Activated CD4-positive, alpha-beta T cell treated with anti-CD3 and anti-CD28 coated beads, Interleukin-2, Interleukin-4, amounts not matched to agents 100 ng/mL and 50 ng/mL, durations not matched to agents 16 hours and 8 hours (primary cell): ENCODE measurements around the gene CHFR.
"Not testable (repeated sequence)": the region's sequence is repeated elsewhere in the genome, so short reads cannot be mapped to it uniquely, and the experiment has no call there.

Experiments used
- DNase-seq: peaks from one replicate; pipeline ENCODE4 v3.0.0-alpha.2; 2020; ENCODE audit warnings: low spot score

The CHFR gene

DNA sequence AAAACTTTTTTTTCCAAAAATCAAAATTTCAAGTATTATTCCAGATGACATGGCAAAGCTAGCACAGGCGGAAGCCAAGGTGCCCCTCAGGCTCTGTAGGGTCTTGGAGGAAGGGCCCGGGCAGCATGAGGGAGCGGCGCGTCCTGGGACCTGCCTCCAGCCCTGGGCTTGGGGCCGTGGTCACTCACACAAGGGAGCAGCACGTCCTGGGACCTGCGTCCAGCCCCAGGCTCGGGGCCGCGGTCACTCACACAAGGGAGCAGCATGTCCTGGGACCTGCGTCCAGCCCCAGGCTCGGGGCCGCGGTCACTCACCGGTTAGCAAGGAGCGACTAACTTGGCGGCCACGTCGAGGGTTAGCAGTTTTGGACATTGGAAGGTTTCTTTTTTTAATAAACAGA is 46.9 kb downstream of the CHFR start:
- DNase-seq: no peak

DNA sequence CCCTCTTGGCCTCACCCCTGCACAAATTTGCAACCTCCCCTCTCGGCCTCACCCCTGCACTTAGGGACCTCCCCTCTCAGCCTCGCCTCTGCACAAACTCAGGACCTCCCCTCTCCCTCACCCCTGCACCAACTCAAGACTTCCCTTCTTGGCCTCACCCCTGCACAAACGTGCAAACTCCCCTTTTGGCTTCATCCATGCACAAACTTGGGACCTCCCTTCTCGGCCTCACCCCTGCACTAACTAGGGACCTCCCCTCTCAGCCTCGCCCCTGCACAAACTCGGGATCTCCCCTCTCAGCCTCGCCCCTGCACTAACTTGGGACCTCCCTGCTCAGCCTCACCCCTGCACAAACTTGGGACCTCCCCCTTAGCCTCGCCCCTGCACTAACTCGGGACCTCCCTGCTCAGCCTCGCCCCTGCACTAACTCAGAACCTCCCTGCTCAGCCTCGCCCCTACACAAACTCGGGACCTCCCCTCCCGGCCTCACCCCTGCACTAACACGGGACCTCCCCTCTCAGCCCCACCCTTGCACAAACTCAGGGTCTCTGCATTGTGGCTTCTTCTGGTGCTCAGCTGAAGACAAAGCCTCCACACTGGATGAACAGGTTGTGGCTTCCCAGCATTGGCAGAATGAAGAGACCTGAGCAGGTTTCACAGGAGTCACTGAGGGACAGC is 47.7 kb downstream of the CHFR start:
- no peak for DNase-seq

DNA sequence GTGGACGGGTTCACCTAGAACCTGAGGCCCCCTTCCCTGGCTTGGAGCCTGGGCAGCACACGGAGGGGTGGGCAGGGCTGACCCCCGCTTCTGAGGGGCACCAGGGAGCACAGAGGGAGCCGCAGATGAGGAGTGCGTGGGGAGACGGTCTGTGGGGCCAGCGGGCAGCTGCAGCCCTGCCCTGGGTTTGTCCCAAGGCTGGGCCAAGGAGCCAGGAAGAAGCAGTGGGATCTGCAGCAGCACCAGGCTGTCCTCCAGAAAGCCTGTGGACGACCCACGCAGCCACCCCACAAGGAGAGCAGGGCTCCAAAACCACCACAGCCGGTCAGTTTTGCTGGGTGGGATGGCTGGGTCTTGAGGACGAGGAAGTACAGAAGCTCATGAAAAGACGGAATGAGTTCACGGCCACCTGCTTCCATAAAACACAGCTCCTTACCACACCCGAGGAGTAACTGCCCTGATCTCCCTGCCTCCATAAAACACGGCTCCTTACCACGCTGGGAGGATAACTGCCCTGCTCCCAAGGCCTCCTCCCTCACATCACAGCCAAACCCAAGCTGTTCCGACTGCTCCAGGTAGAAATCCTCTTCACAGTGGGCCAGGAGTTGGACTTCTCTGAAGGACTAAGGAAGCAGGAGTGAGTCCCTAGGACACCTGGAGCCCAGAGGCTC is 48.9 kb downstream of the CHFR start:
- no peak for DNase-seq

DNA sequence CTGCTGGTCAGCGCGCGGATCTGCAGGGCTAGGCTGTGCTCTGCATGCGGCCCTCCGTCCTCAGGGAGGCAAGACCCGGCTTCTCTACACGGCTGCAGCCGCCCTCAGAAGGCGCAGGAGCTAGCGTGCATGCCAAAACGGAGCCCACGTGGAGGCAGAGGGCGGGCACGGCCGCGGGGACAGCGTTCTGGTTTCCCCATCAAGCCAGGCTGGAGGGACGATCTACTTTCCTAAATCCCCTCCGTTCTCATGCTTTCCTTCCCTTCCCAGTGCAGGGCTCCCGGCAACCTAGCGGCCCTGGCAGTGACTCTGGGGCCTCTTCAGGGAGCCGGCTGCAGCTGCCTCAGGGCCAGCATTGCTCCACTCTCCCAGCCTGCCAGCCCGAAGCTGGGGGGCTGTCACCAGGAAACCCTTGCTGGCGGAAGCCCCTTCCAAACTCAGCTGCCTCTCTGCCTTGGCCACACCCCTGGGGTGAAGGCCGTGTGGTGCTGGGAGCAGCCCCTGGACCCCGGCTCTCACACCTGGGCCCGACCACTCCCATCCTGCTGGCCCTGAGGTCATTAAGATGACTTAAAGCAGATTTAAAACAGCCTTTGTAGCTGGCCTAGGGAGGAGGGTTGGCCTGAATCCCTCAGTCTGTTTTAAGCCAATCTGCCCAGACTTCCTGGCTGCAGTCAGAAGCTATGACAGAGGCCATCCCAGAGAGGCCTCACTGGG is 49.6 kb downstream of the CHFR start:
- no peak for DNase-seq

DNA sequence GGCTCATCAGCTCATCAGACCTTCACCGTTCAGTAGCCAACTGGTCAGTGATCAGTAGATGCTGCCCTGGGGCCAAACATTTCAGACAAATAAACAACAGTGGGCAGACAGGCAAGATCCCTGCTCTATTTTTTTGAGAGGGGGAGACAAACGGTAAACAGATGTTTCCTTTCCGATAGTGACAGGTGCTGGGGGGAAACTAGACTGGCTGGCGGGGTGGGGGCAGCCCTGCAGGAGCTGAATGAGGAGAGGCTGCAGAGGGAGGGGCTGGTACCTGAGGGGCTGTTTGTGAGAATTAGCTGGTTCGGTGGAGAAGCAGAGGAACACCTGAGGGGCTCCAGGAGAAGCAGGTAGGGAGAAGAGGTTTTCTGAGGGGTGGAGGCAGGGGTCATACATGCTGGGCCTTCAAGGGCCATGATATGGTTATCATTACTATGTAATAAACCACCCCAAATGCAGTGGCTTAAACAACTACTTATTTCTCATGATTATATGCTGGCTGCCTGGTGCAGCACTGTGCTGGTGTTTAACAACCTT is 50.5 kb downstream of the CHFR start:
- no peak for DNase-seq

- DNase-seq: not testable (repeated sequence)
Observed at GRCh38 chr12:132836230-132836629, 51.2 kb downstream of the CHFR start.

DNA sequence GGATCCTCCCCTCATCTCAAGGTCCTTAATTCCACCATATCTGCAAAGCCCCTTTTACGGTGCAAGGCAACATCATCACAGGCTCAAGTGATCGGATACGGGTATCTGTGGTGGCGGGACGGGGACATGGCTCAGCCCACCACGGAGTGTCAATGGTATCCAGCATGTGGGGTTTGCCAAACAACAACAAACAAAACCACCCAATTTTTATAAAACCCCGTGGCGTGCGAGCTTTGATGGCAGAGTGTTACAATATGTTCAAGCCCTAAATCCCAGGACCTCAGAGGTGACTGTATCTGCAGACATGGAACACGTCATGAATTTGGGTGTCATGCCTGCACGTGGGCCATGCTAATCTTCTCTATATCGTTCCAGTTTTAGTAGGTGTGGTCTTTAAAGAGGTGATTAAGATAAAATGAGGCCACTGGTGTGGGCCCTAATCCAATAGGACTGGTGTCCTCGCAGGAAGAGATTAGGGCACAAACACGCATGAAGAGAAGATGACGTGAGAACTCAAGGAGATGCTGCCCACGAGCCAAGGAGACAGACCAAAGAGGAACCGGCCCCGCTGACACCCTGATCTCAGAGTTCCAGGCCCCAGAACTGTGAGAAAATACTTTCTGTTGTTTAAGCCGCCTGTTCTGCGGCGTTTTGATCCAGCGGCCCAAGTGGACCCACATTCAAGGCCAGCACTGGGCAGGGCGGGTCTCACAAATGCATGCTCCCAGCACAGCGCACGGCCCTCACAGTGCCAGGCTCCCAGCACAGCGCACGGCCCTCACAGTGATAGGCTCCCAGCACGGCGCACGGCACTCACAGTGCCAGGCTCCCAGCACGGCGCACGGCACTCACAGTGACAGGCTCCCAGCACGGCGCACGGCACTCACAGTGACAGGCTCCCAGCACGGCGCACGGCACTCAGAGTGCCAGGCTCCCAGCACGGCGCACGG is 52.1 kb downstream of the CHFR start:
- no peak for DNase-seq

- peak; percentile 48 for DNase-seq
Observed at GRCh38 chr12:132834181-132834711, 53.2 kb downstream of the CHFR start.

DNA sequence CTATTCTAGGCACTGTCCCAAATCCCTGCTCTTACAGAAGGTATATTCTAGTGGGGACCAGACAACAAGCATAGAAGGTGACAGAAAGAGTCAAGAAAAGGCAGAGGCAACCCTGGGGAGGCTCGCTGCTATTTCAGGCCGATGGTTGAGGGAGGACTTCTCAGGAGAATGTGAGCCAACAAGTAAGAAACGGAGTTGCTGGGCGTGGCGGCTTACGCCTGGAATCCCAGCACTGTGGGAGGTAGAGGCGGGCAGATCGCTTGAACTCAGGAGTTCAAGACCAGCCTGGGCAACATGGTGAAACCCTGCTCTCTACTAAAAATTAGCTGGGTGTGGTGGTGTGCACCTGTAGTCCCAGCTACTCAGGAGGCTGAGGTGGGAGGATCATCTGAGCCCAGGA is 54.1 kb downstream of the CHFR start:
- no peak for DNase-seq

DNA sequence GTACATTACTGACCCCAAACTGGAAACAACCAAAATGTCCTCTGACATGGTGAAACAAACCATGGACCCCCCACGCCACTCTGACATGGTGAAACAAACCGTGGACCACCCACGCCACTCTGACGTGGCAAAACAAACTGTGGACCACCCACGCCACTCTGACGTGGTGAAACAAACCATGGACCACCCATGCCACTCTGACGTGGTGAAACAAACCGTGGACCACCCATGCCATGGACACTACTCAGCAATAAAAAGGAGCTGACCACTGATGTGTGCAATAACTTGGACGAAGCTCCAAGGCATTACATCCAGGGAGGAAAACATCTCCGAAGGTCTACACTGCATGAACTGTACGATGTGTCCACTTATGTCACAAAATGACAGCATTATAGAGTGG is 55.6 kb downstream of the CHFR start:
- no peak for DNase-seq

DNA sequence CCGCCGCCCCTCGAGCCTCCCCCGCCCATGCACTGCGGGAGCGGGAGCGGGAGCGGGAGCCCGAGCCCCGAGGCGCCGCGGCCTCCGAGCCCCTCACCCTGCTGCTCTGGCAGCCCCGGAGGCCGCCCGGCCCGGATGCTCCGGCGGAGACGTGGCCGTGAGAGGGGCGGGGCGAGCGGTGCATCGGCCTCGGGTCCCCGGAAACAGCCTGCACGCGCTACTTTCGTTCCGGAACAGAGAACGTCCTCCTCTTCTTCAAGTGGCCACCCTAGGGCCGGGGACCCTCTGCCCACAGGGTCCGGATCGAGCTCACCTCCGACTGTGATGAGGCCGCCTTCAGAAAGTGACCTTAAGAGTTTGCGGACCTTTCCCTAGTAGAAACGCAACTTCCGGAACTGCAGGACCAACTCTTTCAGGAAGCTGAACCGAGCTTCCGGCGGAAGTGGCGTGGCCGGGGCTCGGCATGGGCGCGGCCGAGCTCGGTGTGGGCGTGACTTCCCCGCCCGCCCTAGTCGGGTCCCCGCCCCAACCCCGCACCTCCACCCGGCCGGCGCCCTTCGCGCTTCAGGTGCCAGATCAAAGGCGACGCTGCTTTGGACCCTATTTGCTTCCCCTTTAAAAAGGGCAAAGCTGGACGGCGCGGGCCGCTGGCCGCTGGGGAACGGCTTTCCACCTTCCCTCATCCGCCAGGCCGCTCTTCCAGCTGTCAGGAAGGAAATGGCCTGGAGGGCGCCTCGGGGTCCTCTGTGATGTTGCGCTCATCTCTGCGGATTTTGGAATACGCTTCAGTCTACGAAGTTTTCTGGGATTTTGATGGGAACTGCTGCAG is 58.5 kb downstream of the CHFR start, which contains the start of gene GOLGA3:
GOLGA3 (minus strand) TSS at position 164 of the 829 bp plus-strand sequence. CDS start 6,741 bp downstream, outside the sequence.
- DNase-seq: peak; percentile 94

DNA sequence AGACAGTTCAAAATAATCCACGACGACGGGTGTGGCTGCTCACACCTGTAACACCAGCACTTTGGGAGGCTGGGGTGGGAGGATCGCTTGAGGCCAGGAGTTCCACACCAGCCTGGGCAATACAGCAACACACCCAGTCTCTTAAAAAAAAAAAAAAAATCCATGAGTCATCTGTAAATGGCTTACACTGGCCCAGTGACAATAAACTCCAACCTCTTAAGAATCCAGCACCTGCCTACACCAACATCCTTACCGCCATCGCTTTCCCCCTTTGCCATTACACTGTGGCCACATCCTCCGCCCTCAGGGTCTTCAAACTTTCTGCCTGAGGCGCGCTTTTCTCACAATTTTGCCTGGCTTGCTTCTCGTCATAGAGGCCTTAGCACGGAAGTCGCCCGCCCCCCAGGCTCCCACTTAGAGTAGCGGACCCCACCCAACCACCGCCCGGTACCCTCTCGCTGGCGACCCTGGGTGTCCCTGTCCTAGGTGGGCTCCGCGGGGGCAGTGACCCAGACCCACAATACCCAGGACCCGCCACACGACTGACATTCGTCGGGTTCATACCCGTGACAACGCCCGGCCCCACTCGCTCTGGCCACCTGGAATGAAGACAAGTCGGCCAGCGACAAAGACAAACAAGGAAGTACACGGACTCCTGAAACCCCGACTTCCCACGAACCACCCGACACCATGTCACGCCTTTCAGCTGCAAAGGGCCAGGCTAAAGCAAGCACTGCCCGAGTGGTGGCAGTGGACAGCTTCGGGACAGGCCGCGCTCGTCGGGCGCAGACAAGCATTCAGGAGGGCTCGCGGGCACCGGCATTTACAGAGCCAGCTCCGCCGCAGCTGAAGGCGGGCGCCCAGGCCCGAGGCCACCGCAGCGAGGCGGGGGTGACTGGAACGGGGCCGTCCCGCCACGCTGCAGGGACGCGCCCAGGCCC is 59.4 kb downstream of the CHFR start:
- no peak for DNase-seq

DNA sequence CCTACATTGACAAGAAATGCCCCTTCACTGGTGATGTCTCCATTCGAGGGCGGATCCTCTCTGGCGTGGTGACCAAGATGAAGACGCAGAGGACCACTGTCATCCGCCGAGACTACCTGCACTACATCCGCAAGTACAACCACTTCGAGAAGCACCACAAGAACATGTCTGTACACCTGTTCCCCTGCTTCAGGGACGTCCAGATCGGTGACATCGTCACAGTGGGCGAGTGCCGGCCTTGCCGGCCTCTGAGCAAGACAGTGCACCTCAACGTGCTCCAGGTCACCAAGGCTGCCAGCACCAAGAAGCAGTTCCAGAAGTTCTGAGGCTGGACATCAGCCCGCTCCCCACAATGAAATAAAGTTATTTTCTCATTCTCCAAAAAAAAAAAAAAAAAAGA is 61.5 kb downstream of the CHFR start:
- no peak for DNase-seq

DNA sequence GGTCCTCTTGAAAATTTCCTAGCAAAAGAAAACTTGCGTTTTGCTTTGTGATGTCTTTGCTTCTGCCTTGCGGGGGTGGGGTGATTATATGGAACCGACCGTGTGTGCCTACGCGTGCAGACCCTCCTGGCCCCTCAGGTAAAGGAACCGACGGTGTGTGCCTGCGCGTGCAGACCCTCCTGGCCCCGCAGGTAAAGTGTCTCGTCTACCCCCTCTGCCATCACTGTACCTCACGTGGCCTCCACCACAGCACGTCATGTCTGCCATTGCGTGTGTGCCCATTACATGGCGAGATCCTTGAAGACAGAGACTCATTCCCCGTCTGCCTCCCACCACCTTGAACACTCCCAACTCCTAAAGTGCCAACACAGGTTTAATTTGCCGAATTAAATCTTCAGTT is 62.3 kb downstream of the CHFR start:
- DNase-seq: no peak

- DNase-seq: no peak
Observed at GRCh38 chr12:132824053-132824452, 63.4 kb downstream of the CHFR start.

DNA sequence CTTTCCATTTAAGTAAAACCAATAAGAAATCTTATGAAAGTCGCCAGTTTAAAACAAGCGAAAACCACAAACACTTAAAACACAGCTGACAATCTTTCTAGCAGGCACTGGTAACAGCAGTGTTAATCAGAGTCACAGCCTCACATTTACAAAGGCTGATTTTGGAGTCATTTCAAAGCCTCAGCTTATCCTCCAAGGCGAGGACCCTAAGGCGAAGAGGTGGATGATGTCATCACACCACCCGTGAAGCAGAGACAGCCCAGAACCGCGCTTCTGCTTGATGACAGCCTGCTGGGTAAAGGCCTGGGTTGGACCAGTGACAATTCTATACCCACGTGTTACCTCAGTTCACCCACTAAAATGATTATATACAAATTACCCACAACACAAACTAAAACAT is 68.8 kb downstream of the CHFR start:
- no peak for DNase-seq

DNA sequence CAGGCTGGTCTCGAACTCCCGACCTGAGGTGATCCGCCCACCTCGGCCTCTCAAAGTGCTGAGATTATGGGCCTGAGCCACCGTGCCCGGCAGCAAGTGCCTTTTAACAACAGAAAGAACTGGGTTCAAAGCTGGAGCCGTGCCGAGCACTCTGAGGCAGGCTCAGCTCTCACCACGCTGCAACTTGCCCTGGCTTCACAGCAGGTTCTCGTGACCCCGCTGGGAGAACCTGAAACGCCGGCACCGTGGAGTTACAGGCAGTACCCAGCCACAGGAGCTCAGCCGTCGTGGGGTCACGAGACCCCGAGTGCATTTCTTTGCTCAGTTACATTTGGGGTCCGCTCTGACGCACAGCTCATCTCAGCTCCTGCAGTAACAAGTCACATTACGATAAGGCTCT is 73.2 kb downstream of the CHFR start:
- no peak for DNase-seq

DNA sequence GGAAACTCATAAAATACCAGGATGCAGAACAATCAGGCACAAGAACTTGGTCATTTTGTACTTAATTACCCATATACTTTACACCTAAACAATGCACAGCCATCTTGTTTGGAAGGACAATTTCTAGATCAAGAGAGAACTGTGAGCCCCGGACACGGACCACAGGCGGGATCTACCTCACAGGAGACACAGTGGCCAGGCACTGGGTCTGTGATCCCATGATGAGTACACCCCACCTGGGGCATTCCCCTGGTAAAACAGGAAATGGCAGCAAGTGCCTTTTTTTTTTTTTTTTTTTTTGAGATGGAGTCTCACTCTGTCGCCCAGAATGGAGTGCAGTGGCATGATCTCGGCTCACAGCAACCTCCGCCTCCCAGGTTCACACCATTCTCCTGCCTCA is 74.0 kb downstream of the CHFR start:
- no peak for DNase-seq

DNA sequence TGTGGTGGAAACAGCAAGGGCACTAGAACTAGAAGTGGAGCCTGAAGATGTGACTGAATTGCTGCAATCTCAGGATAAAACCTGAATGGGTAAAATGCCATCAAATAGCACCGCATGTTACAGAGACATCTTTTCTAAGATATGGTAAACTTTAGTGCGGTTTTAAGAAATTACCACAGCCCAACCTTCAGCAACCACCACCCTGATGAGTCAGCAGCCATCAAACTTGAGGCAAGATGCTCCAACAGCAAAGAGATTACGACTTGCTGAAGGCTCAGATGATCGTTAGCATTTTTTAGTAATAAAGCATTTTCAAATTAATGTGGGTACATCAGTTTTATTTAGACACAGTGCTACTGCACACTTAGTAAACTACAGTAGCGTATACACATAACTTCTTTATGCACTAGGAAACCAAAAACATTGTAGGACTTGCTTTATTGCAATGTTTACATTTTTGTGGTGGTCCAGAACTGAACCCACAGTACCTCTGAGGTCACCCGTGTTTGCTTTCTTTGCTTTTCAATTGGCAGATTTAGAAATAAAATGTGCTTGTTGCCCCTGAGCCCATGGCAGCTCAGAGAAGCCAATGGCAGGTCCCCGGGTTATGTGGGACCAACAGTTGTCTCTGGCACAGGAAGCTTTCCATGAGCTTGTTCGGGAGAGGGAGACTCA is 74.6 kb downstream of the CHFR start:
- peak; percentile 25 for DNase-seq
